Small intestine (tissue), 7 donors: Measurements from ENCODE around the gene SNRNP35. TPM values are rescaled to one million over a fixed set of nuclear protein-coding genes. Genes with fewer than 3 reads are reported as not detected.
"Not testable (repeated sequence)": the region's sequence is repeated elsewhere in the genome, so short reads cannot be mapped to it uniquely, and the experiment has no call there.

ENCODE experiments used
- DNase-seq, 2 donors: peaks; one replicate each; pipeline versions ENCODE4 v3.0.0 to v3.0.0-alpha.2; 2013
- FAIRE-seq: peaks from 2 replicates; lab custom pipeline; 2012; peaks lifted over from hg19 to GRCh38; lab: Jason Lieb, UNC
- H3K27ac ChIP-seq, 3 donors: one replicate each; pipeline ENCODE4 v1.5.1; 2013; ENCODE audit warnings: low read length in 2 of 3, mild to moderate bottlenecking in 2 of 3, control low read depth in 1 of 3, inconsistent platforms in 1 of 3, low read depth in 1 of 3, moderate library complexity in 1 of 3
- H3K27me3 ChIP-seq, 3 donors: one replicate each; pipeline ENCODE4 v1.6.1; 2013; ENCODE audit warnings: low read length in 3 of 3, inconsistent platforms in 1 of 3; ENCODE audit not compliant: control insufficient read depth in 3 of 3, insufficient read depth in 3 of 3
- H3K36me3 ChIP-seq, 3 donors: one replicate each; pipeline ENCODE4 v1.6.1; 2013; ENCODE audit warnings: low read length in 3 of 3, inconsistent platforms in 1 of 3, low read depth in 1 of 3, mild to moderate bottlenecking in 1 of 3, moderate library complexity in 1 of 3; ENCODE audit not compliant: control insufficient read depth in 3 of 3, insufficient read depth in 2 of 3
- H3K4me1 ChIP-seq, 3 donors: one replicate each; pipeline ENCODE4 v1.6.1; 2013; ENCODE audit warnings: low read length in 2 of 3, inconsistent platforms in 1 of 3, low read depth in 1 of 3, mild to moderate bottlenecking in 1 of 3, moderate library complexity in 1 of 3; ENCODE audit not compliant: control insufficient read depth in 3 of 3, insufficient read depth in 2 of 3
- H3K4me3 ChIP-seq, 3 donors: one replicate each; pipeline ENCODE4 v1.5.1; 2013; ENCODE audit warnings: low read length in 3 of 3, control low read depth in 1 of 3, inconsistent platforms in 1 of 3, low read depth in 1 of 3, mild to moderate bottlenecking in 1 of 3, moderate library complexity in 1 of 3
- H3K9me3 ChIP-seq, 2 donors: one replicate each; pipeline ENCODE4 v1.6.1; 2013; ENCODE audit warnings: low read depth in 1 of 2, low read length in 1 of 2; ENCODE audit not compliant: control insufficient read depth in 2 of 2, insufficient read depth in 1 of 2
- WGBS, 3 donors: extraction: QIAGEN DNeasy Blood & Tissue Kit; methylation state at CpG; one replicate each; pipeline ENCODE4 v1.1.7; 2013; 5-methylcytosine and 5-hydroxymethylcytosine counted together
- polyA plus RNA-seq, 4 donors: library from polyadenylated mRNA; stranded (reverse) in 3 of 4; unstranded in 1 of 4; fragments of 200-250 nt in 3 of 4; fragments of 120-200 nt in 1 of 4; gene quantifications; one replicate each; pipeline versions ENCODE4 v1.2.1 to v1.2.3, GENCODE V29; 2013
- donor health status: healthy with polysubstance abuse.
- donor health status: control.
- donor health status: control.
- donor health status: Bipolar disorder and iron deficiency.
- donor health status: healthy.

Gene SNRNP35
- polyA plus RNA-seq, 4 donors, result 25.0 to 51.4 (median 31.8) TPM

DNA sequence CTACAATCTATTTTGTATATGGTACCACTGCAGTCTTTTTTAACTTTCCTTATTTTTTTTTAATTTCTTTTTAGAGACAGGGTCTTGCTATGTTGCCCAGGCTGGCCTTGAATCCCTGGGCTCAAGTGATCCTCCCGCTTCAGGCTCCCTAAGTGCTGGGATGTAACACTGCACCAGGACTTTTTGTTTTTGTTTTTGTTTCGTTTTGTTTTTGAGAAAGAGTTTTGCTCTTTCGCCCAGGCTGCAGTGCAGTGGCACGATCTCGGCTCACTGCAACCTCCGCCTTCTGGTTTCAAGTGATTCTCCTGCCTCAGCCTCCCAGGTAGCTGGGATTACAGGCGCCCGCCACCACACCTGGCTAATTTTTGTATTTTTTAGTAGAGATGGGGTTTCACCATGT lies 28.8 kb upstream of the SNRNP35 start:
- not testable (repeated sequence) for H3K36me3 ChIP-seq, H3K4me1 ChIP-seq, FAIRE-seq, H3K27ac ChIP-seq, DNase-seq, H3K27me3 ChIP-seq, H3K4me3 ChIP-seq, H3K9me3 ChIP-seq
- 95 to 97% (median 96%) methylated on average over 8 of the region's 8 CpGs for WGBS, 3 donors

DNA sequence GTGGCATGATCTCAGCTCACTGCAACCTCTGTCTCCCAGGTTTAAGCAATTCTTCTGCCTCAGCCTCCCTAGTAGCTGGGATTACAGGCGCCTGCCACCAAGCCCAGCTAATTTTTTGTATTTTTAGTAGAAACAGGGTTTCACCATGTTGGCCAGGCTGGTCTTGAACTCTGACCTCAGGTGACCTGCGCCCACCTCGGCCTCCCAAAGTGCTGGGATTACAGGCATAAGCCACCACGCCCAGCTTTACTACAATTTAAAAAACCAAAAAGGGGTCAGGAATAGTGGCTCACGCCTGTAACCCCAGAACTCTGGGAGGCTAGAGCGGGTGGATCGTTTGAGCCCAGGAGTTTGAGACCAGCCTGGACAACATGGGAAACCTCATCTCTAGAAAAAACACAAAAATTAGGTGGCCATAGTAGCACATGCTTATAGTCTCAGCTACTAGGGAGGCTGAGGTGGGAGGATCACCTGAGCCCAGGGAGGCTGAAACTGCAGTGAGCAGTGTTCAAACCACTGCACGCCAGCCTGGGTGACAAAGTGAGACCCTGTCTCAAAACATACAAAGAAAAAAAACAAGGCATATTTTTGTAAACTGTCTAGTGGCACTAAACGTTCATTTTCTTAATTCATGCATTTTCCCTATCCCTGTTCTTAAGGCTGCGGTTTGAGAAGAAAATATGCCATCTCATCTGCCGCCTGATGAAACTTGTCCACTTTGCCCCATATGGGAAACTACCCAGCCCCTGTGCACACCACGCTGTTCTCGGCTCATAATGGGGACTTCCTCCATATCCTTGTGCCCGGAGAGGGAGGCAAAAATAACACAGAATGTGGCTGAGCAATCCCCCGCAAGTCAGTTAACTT lies 25.8 kb upstream of the SNRNP35 start:
- not testable (repeated sequence) for H3K36me3 ChIP-seq, H3K27ac ChIP-seq, FAIRE-seq, H3K9me3 ChIP-seq, DNase-seq, H3K4me3 ChIP-seq, H3K4me1 ChIP-seq, H3K27me3 ChIP-seq
- 74 to 81% (median 76%) methylated on average over 15 of the region's 15 CpGs for WGBS, 3 donors

DNA sequence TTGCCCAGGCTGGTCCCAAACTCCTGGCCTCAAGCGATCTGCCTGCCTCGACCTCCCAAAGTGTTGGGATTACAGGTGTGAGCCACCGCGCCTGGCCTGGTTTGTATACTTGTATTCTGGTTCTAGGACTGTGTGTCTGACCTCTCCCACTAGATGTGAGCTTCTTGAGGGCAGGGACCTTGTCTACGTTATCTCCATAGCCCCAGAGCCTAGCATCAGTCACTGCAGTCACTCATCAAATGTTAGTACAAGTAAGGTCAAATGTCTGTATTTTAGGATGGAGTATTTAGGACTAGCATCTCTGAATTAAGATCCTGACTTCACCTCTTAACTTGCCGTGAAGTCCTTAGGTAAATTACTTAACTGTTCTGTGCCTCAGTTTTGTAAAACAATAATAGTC lies 24.3 kb upstream of the SNRNP35 start:
- WGBS, 3 donors, result 87 to 93% (median 91%) methylated on average over 6 of the region's 6 CpGs
- no peaks in the 10 kb centered on the region for H3K9me3 ChIP-seq
- no peak for DNase-seq
- H3K27ac ChIP-seq, result no peak overlapping the region
- H3K4me1 ChIP-seq, result peaks cover 0 to 9% (median 0%) of the 10 kb centered on the region in 3 donors
- H3K27me3 ChIP-seq, result peaks cover 0 to 7% (median 0%) of the 10 kb centered on the region in 3 donors
- H3K36me3 ChIP-seq, result peaks cover 0 to 6% (median 2%) of the 10 kb centered on the region in 3 donors
- FAIRE-seq, result no peak
- H3K4me3 ChIP-seq, result no peak overlapping the region

DNA sequence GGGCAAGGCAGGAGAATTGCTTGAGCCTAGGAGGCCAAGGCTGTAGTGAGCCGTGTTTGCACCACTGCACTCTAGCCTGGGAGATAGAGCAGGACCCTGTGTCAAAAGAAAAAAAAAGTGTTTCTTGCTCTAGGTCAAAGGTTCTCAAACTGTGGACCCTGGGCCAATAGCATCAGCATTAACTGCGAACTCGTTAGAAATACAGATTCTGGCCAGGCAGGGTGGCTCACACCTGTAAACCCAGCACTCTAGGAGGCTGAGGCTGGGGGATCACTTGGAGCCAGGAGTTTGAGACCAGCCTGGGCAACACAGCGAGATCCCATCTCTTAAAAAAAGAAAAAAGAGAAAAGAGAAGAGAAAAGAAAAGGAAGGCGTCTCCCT lies 22.3 kb upstream of the SNRNP35 start:
- peaks cover 0 to 6% (median 0%) of the 10 kb centered on the region in 3 donors for H3K36me3 ChIP-seq
- peaks cover 0 to 9% (median 0%) of the 10 kb centered on the region in 3 donors for H3K4me1 ChIP-seq
- peak overlapping the region in 2 of 3 donors; percentile 60 to 91 for H3K27ac ChIP-seq
- H3K4me3 ChIP-seq, result peak overlapping the region; percentile 59 to 81 (median 68)
- no peak for FAIRE-seq
- peaks cover 0 to 7% (median 0%) of the 10 kb centered on the region in 3 donors for H3K27me3 ChIP-seq
- 33 to 42% (median 41%) methylated on average over 5 of the region's 5 CpGs for WGBS, 3 donors
- no peak for DNase-seq
- H3K9me3 ChIP-seq, result no peaks in the 10 kb centered on the region

DNA sequence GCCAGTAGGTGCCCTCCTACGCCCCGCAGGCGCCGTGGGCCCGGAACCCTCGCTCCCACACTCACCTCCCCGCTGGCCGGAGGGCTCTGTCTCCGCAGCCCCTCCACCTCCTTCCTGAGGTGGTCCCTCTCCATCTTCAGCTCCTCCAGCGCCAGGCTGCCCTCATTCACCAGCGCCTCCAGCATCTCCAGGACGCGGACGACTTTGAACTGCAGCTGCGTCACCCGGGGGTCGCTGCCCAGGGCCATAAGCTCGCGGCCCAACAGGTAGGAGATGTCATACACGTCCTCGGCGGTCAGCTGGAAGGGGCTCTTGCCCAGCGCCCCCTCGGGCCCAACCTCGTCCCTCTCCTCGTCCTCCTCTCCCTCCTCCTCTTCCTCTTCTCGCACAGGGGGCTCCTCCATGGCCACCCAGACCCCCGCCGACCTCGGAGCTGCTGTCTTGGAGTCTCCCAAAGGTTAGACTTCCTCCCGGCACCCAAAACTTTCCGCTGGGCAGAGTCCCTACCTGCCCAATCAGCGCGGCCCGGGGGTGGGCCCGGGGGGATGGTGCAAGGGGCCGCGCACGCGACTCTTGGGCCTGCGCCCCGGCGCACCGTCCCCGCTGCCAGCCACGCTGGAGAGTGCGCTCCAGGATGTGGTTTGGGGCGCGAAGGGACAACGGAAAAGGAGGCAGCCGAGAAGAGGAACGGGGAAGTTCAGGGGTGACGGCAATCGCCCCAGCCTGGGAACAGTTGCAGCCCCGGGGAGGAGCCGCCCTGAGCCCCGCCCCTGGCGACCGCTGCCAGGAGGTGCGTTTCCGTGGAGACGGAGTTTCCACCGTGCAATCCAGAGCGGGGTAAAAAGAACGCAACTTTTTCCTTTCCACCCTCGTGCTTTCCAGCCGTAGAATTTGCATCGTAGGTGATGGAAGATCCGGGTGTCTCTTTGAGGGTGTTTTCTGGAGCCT lies 21.6 kb upstream of the SNRNP35 start, which contains the start of gene RILPL2:
RILPL2 (minus strand) TSS at position 668 of the 948 bp plus-strand sequence; CDS start at position 404, 264 bp downstream.
- peak within 1 kb of the TSS; percentile 59 to 81 (median 68) for H3K4me3 ChIP-seq
- FAIRE-seq, result no peak
- H3K36me3 ChIP-seq, result peaks cover 0 to under 1% (median 0%) of the 10 kb centered on the region in 3 donors
- H3K27me3 ChIP-seq, result peaks cover 0 to 7% (median 0%) of the 10 kb centered on the region in 3 donors
- DNase-seq, result peak; percentile 78 to 82
- peak within 1 kb of the TSS in 2 of 3 donors; percentile 60 to 91 for H3K27ac ChIP-seq
- no peaks in the 10 kb centered on the region for H3K9me3 ChIP-seq
- WGBS, 3 donors, result 0 to 1% (median 0%) methylated on average over 64 to 69 of the region's 69 CpGs
- H3K4me1 ChIP-seq, result peaks cover 0 to 9% (median 0%) of the 10 kb centered on the region in 3 donors

DNA sequence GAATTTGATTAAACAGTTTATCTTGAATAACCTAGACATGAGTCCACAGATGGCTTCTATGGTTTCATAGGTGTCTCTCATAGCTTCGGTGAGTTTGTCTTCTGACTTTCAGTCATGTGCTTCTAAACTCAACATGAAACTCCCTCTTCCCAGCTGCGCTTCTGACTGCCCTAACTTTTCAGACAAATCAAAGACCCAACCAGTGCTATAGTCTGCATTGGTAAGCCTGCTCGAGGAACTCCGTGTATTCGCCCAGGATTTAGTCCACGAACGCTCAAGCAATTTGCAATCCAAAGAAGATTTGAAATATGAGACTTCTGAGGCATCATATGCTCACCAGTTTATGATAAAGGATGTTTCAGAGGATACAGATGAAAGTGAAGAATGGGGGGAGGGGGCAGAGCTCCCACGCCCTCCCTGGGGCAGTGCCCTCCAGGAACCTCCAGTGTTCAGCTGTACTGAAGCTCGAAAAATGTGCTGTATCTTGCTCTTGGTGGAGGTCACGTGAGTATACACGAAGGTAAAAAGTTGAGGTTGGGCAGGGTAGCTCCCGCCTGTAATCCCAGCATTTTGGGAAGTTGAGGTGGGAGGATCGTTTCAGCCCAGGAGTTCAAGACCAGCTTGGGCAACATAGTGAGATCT lies 16.3 kb upstream of the SNRNP35 start:
- DNase-seq (no peak), FAIRE-seq (no peak)
- H3K4me1 ChIP-seq, result peaks cover 0 to 5% (median 0%) of the 10 kb centered on the region in 3 donors
- WGBS, 3 donors, result 84 to 90% (median 90%) methylated on average over 13 of the region's 13 CpGs
- no peaks in the 10 kb centered on the region for H3K36me3 ChIP-seq
- no peak overlapping the region for H3K27ac ChIP-seq
- peaks cover 0 to 5% (median 0%) of the 10 kb centered on the region in 3 donors for H3K27me3 ChIP-seq
- H3K4me3 ChIP-seq, result no peak overlapping the region
- no peaks in the 10 kb centered on the region for H3K9me3 ChIP-seq

DNA sequence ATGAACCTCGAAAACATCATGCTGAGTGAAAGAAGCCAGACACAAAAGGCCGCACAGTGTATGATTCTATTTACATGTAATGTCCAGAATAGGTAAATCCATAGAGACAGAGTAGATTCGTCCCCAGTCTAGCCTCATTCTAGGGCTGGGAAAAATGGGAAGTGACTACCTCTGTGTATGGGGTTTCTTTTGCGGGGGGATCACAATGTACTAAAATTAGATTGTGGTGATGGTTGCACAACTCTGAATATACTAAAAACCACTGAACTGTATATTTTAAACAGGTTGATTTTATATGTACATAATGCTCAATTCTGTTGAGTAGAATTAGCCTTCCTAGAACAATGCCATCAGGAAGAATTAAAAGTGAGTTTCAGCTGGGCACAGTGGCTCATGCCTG lies 15.2 kb upstream of the SNRNP35 start:
- Histone ChIP-seq H3K4me3 (no peak overlapping the region), H3K36me3 (no peaks in the 10 kb centered on the region), H3K9me3 (no peaks in the 10 kb centered on the region), H3K27ac (no peak overlapping the region), H3K27me3 (peaks cover 0 to 1% (median 0%) of the 10 kb centered on the region in 3 donors), H3K4me1 (no peaks in the 10 kb centered on the region)
- DNase-seq, result no peak
- no peak for FAIRE-seq
- WGBS, 3 donors, result 59 to 92% (median 77%) methylated on average over 4 of the region's 4 CpGs
